NCI-H187 (cell line): ENCODE data around the gene ARHGAP45.
A peak's percentile ranks its signal among the peaks of the same experiment; 100 is the strongest.

ENCODE experiments used
- DNase-seq, 2 experiments: peaks; one replicate each; lab custom pipeline; 2025; lab: John Stamatoyannopoulos, UW

Gene ARHGAP45

DNA sequence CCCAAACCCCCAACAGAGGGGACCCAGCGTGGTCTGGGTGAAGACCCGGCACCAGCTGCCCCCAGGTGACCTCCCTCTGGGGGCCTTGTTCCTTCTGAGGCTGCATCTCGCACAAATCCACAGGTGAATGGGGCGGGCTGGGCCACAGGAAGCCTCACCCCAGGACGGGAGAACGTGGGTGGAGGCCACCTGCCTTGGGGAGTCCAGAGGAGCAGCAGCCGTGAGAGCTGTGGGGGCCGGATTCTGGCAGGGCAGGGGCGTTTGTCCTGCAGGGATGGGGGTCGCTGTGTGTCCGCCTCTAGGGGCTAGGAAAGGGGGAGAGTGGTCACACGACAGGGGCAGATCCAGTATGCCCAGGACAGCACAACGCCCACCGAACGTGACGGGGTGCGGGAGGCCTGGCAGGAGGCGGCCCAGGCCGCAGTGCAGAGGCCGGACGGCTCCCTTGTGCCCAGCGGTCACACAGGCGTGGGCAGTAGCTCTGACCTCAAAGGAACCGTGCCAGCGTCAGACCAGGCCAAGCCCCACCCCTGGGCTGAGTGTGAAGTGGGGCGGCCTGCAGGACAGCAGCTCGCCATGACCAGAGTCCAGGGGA lies 21.5 kb downstream of the ARHGAP45 start:
- no peak for DNase-seq

DNA sequence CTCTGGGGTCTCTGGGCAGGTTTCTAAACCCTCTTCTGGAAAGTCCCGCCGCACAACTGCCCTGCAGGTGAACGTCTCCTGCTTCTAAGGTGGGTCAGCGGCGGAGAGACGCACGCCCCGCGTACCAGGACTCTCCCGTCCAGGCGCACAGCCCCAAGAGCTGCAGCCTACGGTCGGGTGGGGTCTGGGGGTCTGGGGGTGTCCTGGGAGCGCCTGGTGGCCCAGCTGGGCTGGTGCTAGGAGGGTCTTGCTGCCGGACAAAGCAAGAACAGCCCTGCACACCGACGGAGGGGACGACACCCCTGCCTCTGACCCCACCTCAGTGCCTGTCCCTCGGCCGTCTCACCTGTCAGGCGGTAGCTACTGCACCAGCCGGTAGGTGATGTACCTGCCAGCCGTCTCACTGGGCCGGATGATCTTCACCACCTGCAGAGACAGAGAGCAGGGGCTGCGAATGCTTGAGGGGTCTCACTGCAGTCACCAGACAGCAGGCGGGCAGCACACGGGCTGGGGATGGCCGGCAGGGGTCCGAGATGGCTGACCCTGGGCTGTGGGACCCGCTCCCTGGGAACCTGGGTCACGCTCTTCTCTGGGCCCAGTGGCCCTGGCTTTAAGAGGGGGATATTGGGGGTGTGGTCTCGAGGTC lies 22.3 kb downstream of the ARHGAP45 start:
- DNase-seq: no peak

DNA sequence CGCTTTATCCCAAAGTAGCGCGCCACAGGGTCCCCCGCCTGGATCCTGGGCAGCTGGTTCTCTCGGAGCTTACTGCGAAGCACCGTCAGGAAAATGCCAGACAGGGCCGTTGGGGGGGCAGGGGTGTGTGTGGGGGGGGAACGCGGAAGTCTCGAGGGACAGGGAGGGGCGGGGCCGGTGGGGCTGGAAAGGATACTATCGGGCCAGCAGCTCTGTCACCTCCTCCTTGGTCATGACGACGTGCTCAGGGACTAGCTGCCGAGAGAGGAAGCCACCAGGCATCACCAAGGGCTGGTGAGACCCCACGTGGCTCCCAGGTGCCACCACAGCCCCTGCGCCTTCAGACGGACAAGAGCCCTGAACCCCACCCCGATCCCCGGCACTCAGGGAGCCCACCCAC lies 22.9 kb downstream of the ARHGAP45 start:
- no peak for DNase-seq

DNA sequence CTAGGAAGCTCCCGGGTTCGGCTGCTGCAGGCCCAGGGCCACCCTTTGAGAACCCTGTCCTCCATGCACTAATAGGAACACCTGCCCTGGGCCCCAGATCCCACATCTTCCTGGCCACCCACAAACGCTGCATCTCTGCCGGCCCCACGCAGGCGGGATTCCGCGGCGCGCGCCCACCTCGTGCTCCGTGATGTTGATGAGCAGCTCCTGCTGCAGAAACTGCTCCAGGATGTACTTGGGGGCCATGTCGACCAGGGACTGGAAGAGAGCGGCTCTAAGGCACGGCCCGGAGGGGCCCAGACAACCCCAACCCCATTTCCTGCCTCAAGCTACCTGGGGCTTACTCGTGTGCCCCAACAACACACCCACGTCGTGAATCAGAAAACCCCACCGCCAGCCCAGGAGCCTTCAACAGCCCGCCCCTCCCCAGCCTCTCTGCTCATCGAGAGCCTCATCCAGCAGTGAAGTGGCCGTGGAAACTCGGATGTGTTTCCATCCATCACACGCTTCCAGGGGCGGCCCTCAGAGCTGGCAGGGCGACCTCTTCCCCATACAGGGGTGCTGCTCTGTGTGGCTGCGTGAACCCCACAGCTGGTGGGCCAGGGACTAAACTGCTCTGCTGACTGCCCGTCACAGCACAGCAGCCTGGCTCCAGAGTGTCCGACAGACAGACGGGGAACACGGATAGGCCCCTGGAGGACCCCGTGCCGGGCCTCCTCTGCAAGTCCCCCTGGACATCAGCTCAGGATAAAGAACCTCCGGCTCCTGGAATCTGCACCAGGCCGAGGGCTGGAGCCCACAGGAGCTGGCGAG lies 24.0 kb downstream of the ARHGAP45 start:
- DNase-seq: no peak

DNA sequence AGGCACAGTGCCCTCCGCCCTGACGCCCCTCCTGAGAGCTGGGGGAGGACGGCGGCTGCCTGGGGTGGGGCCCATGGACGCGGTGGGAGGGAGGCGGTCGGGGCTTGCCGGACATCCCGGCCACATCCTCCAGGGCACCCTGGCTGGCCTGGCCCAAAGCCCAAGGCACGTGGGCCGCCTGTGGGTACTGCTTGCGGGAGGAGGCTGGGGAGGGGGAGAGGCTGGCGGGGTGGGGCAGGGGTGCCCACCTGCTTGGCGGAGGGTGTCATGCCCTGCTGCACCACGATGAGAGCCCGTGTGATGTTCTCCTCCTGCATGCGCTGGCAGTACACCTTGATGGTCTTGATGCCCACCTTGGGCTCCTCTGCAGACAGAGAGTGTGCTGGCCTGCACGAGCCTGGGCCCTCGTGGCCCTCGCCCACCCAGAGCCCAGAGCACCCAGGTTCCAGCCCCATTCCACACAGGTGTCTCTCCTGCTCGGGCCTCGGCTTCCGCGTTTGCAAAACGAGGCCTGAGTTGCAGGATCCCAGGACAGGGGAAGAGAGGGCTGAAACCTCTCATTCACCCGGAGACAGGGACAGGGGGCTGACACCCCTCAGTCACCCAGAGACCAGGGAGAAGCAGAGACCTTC lies 24.7 kb downstream of the ARHGAP45 start:
- DNase-seq: no peak

DNA sequence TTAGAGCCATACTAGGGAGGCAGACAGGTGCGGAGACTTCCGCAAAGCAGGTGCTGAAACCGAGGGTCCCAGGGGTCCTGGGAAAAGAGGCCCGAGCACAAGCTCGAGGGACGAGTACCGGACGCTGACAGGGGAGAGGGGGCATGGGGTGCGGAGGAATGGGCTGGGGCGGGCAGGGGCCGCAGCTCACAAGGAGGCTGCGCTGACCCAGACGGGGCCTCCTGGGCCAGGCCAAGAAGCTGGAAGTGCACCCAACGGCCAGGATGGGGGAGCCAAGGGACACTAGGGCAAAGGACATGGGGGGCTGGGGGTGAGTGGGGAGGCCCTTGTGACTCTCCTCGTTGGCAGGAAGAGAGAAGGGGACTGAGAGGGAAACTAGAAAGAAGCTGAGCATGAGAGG lies 26.4 kb downstream of the ARHGAP45 start:
- no peak for DNase-seq

DNA sequence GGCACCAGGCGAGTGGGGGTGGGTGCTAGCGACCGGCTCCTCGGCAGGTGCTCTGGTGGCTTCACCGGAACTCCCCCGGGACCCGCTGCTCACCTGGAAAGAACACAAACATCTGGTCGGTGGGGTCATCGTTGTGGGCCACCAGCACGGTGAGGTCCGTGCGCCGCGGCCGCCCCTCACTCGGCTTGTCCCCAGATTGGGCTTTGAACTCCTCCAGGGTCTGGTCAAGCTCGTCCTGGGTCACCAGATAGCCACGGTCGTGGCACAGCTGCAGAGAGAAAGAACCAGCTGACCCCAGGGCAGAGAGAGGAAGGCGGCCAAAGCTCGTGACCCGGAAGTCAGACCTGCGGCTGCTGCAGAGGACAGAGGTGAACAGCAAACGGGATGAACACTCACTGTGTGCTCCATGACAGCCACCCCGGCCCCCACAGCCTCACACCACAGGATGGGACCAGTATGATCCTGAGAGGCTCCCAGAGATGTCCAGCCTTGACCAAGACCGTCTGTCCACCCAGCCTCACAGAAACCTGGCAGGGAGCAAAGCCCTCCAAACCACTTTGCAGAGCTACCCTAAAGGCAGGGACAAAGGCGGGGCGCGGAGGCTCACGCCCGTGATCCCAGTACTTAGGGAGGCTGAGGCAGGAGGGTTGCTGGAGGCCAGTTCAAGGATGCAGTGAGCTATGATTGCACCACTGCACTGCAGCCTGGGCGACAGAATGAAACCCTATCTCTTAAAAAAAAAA lies 27.0 kb downstream of the ARHGAP45 start:
- no peak for DNase-seq

DNA sequence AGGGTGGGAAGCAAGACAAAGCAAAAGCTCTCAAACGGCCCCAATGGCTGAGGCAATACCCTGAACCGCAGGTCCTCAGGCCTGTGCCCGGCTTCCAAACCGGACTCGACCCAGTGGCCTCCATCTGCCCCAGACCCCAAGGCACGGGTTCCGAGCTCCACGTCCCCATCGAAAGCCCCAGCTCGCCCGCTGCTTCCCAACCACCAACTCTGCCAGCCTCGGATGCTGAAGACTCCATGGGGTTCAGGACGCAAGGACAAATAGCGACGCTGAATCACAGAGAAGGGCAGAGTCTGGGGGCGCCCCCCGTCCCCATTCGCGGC lies 27.6 kb downstream of the ARHGAP45 start:
- no peak for DNase-seq

DNA sequence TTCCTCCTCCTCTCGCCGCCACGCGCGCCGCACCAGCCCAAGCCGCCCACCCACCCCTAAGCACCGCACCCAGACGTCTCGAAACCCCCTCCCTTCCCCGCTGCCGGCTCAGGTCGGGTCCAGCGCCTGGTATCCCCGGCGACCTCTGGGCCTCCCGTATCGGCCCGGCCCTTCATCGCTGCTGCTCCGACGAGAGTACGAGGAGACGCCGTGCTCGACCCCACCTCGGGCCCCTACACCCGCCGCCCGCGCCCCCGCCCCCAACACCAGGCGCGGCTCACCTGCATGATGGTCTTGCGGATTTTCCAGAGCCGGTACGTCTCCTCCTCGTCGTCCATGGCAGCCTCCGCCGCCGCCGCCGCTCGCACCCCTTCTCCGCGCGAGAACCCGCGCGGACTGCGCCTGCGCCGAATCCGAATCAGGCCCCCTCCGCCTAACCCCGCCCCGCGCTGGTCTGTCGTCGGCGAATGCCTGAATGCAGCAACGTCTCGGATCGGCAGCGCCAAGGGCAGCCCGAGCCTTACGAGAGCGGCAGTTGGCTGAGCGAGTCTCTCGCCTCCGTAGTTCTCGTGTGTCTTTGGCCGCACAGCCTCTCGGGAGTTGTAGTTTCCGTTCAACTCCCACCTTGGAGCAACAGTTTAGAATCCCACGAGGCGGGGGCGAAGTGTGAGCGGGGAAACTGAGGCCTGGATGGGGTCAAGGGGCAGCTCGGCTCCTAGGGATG lies 28.2 kb downstream of the ARHGAP45 start, which contains the start of gene POLR2E:
Gene POLR2E, minus strand, starts transcription at position 398 of the 724 bp plus-strand sequence. Its CDS starts 60 bp downstream, at position 338.
- DNase-seq: peak; percentile 86 to 97

DNA sequence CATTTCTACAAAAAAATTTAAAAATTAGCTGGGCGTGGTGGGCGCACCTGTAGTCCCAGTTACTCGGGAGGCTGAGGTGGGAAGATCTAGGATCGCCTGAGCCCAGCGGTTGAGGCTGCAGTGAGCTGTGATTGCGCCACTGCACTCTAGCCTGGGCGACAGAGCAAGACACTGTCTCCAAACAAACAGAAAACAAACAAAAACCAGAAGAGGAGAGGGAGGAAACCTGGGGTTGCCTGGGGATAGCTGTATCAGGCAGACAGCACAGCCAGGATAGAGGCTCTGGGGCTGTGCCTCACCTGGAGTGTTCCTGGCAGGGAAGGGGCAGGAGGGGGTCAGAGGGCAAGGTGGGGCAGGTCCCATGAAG lies 30.8 kb downstream of the ARHGAP45 start:
- no peak for DNase-seq

DNA sequence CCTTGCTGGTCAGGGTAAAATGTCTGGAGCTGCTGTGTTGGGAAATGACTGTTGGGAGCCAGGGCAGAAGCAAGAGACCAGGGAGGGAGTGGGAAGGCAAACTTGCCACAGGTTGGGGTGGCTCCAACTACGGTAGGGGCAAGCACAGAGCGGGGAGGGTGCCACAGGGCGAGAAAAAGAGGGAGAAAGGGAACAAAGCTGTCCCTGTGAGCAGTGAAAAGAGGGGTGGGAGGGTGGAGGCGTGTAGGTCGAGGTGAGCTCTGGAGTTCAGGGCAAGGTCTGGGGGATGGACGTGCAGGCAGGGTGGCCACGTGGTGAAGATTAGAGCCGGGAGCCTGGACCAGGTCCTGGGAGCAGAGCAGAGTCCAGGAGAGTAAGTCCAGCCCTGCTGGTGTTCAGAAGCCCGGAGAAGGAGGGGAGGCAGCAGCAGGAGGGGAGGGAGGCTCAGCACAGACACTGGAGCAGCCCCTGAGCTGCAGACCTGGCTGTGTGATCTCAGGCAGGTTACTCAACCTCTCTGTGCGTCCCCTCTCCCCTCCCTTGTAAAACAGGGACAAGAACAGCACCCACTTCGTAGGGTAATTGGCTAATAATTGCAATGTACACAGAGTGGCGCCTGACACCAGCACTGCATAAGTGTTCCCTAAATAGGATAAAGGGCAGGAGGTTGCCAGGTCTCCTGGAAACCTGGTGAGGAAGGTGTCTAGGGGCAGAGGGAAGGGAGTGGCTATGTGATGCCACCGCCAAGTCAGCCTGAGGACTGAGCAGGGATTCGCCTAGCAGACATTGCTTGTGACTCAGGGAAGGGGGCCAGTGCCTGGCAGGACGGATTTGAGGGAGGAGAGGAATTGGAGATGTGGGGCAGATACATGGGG lies 31.4 kb downstream of the ARHGAP45 start:
- DNase-seq: no peak

DNA sequence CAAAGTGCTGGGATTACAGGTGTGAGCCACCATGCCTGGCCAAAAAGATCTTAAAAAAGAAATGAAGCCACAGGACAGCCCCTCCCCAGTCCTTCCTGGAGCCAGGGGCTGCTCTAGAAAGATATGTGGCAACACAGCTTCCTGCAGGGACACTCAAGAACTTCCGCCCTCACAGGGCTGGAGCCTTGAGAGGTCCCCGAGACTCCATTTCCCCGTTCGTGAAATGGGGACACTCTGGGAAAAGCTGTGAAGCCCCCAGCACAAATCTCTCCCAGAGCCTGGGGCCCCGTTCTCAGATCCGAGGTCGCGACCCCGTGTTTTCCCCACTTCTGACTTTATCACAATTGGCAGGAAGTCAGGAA lies 34.4 kb downstream of the ARHGAP45 start:
- no peak for DNase-seq

DNA sequence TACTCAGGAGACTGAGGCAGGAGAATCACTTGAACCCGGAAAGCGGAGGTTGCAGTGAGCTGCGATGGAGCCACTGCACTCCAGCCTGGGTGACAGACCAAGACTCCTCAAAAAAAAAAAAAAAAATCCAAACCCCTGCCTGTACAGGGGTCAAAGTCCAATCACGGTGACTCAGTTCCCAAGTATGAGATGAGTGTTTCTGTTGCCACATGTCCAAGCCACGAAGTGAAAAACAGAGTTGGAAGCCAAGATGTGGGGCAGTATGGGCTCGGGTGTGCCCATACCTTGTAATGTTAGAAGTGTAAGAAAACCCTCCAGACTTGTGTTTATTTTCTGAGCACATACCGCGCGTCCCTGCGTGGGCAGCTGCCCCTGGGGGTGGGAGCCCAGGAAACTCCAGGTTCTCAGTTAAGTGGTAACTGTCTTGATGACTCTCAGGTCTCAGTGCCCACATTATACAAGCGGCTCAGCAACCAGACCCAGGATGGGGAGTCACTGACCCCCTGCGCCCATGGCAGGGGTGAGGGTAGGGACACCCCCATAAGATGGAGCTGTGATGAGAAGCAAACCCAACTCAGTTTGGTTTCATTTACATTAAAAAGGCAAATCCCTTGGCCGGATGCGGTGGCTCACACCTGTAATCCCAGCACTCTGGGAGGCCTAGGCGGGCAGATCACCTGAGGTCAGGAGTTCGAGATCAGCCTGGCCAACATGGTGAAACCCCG lies 35.6 kb downstream of the ARHGAP45 start:
- no peak for DNase-seq

DNA sequence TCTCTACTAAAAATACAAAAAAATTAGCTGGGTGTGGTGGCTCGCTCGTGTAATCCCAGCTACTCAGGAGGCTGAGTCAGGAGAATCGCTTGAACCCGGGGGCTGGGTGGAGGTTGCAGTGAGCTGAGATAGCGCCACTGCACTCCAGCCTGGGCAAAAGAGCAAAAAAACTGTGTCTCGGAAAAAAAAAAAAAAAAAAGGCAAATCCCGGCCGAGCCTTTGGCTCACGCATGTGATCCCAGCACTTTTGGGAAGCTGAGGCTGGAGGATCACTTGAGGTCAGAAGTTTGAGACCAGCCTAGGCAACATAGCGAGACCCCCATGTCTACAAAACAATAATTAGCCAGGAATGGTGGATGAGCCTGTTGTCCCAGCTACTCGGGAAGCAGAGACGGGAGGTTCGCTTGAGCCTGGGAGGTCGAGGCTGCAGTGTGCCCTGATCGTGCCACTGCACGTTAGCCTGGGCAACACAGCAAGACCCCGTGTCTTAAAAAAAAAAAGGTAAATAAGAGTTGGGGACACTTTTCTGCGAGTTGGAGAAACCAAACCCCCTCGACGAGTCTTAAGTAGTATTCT lies 36.3 kb downstream of the ARHGAP45 start:
- no peak for DNase-seq

DNA sequence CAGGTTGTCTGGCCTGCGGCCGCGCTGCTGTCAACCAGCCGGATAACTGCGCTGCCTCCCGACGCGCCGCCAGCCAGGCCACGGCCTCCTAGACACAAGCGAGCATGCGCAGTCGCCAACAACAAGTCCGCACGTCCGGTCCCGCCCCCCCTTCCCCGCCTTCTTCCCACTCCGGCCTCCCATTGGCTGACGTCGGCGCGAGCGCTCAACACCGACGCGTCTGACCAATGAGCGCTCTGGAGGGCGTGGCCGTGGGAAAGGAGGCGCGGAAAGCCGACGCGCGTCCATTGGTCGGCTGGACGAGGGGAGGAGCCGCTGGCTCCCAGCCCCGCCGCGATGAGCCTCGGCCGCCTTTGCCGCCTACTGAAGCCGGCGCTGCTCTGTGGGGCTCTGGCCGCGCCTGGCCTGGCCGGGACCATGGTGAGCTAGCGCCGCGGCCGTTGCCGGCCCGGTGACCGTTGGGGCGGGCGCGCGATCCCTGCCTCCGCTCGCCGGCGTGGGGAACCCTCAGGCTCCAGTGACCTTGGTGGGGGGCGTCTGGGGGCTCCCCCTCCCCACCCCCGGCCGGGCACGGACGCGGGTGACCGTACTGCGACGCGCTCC lies 36.8 kb downstream of the ARHGAP45 start, which contains the start of gene GPX4:
Gene GPX4, plus strand, starts transcription at position 287 of the 603 bp plus-strand sequence. Its CDS starts 50 bp downstream, at position 337.
- peak; percentile 99 to 100 for DNase-seq

DNA sequence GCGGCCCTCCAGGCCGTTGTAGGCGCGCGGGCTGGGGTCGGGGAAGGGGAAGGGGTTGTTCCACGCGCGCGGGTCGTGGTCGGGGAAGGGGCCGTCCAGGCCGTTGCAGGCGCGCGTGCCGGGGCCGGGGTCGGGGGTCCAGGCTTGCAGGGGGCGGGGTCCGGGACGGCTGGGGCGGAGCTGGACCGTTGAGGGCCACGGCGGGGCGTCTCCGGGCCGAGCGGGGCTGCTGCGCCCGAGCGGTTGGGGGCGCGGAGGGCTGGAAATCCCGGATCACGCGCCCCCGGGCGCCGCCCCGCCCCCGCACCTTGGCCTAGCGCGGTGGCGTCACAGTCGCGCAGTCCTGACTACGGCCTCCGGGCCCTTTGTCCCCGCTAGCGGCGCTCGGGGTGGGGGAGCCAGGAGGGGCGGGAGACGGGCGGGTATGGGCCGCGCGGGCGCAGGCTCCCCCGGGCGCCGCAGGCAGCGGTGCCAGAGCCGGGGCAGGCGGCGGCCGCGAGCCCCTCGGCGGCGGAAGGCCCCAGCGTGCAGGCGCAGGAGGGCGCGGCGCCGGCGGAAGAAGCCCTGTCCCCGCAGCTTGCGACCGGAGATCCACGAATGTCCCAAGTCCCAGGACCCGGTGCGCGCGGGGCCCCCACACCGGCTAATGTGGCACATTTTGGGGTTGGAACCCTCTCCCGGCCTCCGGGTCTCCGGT lies 37.5 kb downstream of the ARHGAP45 start:
- DNase-seq: no peak

DNA sequence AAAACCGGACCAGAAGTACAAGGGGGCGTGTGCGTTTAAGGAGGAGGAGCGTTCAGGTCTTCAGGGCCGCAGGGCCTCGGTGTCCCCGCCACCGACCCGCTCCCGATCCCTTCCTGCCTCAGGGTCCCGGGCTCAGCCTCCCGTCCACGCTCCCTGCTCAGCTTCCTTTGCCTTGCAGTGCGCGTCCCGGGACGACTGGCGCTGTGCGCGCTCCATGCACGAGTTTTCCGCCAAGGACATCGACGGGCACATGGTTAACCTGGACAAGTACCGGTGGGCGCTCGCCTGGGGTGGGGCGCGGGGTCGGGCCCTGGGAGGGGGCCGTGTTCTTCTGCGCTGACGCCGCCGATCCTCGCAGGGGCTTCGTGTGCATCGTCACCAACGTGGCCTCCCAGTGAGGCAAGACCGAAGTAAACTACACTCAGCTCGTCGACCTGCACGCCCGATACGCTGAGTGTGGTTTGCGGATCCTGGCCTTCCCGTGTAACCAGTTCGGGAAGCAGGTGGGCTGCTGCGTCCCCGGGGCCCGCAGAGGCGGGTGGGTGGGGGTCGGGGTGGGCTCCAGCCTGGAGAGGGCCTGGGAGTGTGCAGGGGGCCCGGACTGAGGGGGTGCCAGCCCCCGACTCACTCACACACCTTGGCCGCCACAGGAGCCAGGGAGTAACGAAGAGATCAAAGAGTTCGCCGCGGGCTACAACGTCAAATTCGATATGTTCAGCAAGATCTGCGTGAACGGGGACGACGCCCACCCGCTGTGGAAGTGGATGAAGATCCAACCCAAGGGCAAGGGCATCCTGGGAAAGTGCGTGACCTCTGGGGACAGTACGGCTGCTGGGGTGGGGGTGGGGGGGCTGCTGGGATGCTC lies 38.3 kb downstream of the ARHGAP45 start:
- DNase-seq: no peak
